Thyroid gland (tissue), 4 donors: ENCODE measurements around the gene CACNA1D. TPM values are rescaled to one million over a fixed set of nuclear protein-coding genes. Genes with fewer than 3 reads are reported as not detected.

Experiments
- DNase-seq, 2 donors: peaks; one replicate each; pipeline ENCODE4 v3.0.0-alpha.2; 2019
- H3K27ac ChIP-seq, 3 donors: fragments of 200-600 bp; sonication (generic); 1 replicate in 2 of 3; 2 replicates in 1 of 3; pipeline ENCODE4 v1.5.1; 2016 to 2019; ENCODE audit warnings: mild to moderate bottlenecking in 1 of 3, moderate library complexity in 1 of 3
- H3K27me3 ChIP-seq: fragments of 200-600 bp; sonication (generic); one replicate; pipeline ENCODE4 v1.5.1; 2019
- H3K36me3 ChIP-seq, 2 donors: fragments of 200-600 bp; sonication (generic); one replicate each; pipeline ENCODE4 v1.5.1; 2016 to 2019
- H3K4me1 ChIP-seq, 2 donors: fragments of 200-600 bp; sonication (generic); one replicate each; pipeline ENCODE4 v1.5.1; 2017 to 2019
- H3K4me3 ChIP-seq, 3 donors: fragments of 200-600 bp; sonication (generic); replicated peaks in 1 of 3; 1 replicate in 2 of 3; 2 replicates in 1 of 3; pipeline ENCODE4 v1.5.1; 2016; ENCODE audit warnings: mild to moderate bottlenecking in 1 of 3
- H3K9me3 ChIP-seq: fragments of 200-600 bp; sonication (generic); one replicate; pipeline ENCODE4 v1.5.1; 2017
- CTCF ChIP-seq, 6 experiments: fragments of 200-600 bp in 3 of 6; fragments of 450-650 bp in 3 of 6; sonication (generic) in 3 of 6; IDR thresholded peaks; one replicate each; pipeline ENCODE4 v1.5.1; 2016 to 2019; ENCODE audit warnings: antibody characterized with exemption in 6 of 6, mild to moderate bottlenecking in 2 of 6, inconsistent platforms in 1 of 6, moderate library complexity in 1 of 6
- POLR2A ChIP-seq, 2 donors: fragments of 450-650 bp; IDR thresholded peaks; one replicate each; pipeline ENCODE4 v1.6.1; 2017; ENCODE audit warnings: antibody characterized with exemption in 2 of 2, mild to moderate bottlenecking in 2 of 2, moderate library complexity in 1 of 2
- WGBS, 2 donors: methylation state at CpG; one replicate each; pipeline ENCODE4 v1.1.5; 2017; 5-methylcytosine and 5-hydroxymethylcytosine counted together
- intact Hi-C: fragments of 100-400 bp; cut with DNase I; formaldehyde crosslinking; loops from one replicate; pipeline ENCODE4 v1.15.1; 2023
- total RNA-seq, 4 donors: library from RNA; depleted of rRNA; stranded (reverse); fragments of >200 nt; gene quantifications; one replicate each; pipeline ENCODE4 v1.2.3, GENCODE V29; 2016

Gene CACNA1D
- total RNA-seq, 4 donors from 2014 or later = 7.1 to 46.1 (median 27.3) TPM

DNA sequence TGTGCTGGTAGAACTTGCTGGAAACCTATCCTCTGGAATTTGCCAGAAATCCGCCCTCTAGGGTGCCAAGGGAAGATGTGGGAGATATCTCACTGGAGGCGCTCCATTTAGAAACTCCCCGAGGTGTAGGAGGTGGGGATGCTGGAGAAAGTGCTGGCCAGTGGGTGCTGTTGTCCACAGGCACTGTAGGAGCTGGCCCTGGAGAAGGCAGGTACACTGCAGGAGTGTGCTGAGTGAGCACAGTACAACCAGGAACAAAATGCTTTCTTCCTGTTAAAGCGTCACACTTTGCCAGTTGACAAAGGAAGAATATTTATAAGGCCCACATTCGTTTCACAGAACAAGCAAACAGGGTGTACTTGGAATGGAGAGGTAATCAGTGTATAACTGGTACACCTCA, 119.9 kb downstream of the CACNA1D start:
- Histone ChIP-seq H3K27me3 (no peaks in the 10 kb centered on the region), H3K4me1 (peaks cover 0 to 7% of the 10 kb centered on the region in 2 donors), H3K27ac (no peak overlapping the region), H3K9me3 (no peaks in the 10 kb centered on the region), H3K4me3 (no peak overlapping the region), H3K36me3 (no peaks in the 10 kb centered on the region)
- intact Hi-C loops = no loop called here
- 87 to 94% methylated on average over 5 of the region's 5 CpGs for WGBS, 2 donors
- DNase-seq = no peak
- no peak for TF ChIP-seq CTCF (IDR thresholded peaks at IDR 0.05)
- TF ChIP-seq POLR2A (IDR thresholded peaks at IDR 0.05) = no peak

DNA sequence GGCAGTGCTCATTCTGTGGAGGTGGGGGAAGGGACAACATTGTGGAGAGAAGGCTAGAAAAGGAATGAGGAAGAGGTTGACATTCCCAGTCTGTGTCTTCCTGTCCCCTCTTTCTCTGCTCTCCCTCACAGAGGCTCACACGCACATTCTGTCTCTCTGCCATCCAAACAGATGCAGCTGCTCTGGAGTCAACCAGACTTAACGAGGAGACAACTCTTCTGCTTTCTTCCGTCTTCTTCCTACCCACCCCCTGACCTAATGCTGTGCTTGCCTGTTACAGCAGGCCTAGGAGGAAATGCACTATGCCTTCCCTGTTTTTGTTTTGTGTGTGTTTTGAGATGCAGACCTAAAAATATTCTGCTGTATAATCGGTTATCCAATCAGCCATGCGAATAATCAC, 121.9 kb downstream of the CACNA1D start:
- H3K4me3 ChIP-seq = no peak overlapping the region
- no peaks in the 10 kb centered on the region for H3K27me3 ChIP-seq
- H3K4me1 ChIP-seq = peaks cover 0 to 7% of the 10 kb centered on the region in 2 donors
- H3K27ac ChIP-seq = no peak overlapping the region
- no peaks in the 10 kb centered on the region for H3K36me3 ChIP-seq
- no peak for DNase-seq
- WGBS, 2 donors = 67 to 70% methylated on average over 5 of the region's 5 CpGs
- intact Hi-C loops = no loop called here
- TF ChIP-seq CTCF (IDR thresholded peaks at IDR 0.05) (no peak), POLR2A (IDR thresholded peaks at IDR 0.05) (no peak)
- H3K9me3 ChIP-seq = no peaks in the 10 kb centered on the region

GRCh38 chr3:53616971-53617892, 122.8 kb downstream of the CACNA1D start:
- no peak for TF ChIP-seq POLR2A (IDR thresholded peaks at IDR 0.05)
- TF ChIP-seq CTCF (IDR thresholded peaks at IDR 0.05) = no peak
- Histone ChIP-seq H3K27me3 (no peaks in the 10 kb centered on the region), H3K36me3 (no peaks in the 10 kb centered on the region), H3K4me3 (no peak overlapping the region), H3K4me1 (peaks cover 0 to 7% of the 10 kb centered on the region in 2 donors), H3K9me3 (no peaks in the 10 kb centered on the region), H3K27ac (no peak overlapping the region)
- DNase-seq = no peak
- intact Hi-C loops = no loop called here
- WGBS, 2 donors = 84 to 95% methylated on average over 7 of the region's 7 CpGs

DNA sequence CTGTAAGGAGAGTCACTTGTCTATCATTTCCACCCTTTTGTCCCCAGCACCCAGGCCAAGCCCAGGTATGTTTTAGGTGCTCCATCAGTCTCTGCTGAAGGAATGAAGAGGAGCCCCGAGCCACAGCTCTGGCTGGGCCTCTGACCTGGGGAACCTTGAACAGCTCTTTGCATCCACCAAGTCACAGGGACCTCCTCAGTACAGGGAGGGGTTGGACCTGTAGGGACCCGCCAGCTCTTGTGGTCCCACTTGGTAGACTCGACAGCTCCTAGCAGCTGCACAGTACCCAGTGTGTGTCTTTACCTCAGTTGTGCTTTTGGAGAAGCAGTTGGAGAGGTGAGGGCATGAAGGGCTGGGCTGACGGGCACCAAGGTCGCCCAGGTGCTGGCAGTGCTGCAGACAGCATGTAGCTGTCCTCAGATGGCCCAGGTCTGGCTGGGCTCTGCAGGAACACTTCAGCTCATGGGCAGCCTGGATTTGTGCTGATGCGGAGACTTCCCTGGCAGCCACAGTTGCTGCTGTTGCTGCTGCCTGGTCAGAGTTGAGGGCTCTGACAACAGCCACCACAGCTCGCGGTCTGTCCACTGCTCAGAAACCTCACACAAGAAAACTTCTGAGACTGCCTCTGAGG, 123.6 kb downstream of the CACNA1D start:
- WGBS, 2 donors = 68 to 86% methylated on average over 3 to 8 of the region's 8 CpGs

More for the DNA sequence above, 123.6 kb downstream of the CACNA1D start:
- intact Hi-C loops = no loop called here
- peak; percentile 64 to 73 for DNase-seq
- no peaks in the 10 kb centered on the region for H3K9me3 ChIP-seq
- peaks cover 0 to 7% of the 10 kb centered on the region in 2 donors for H3K4me1 ChIP-seq
- no peak overlapping the region for H3K4me3 ChIP-seq
- H3K27ac ChIP-seq = no peak overlapping the region
- H3K36me3 ChIP-seq = no peaks in the 10 kb centered on the region
- TF ChIP-seq CTCF (IDR thresholded peaks at IDR 0.05) (no peak), POLR2A (IDR thresholded peaks at IDR 0.05) (no peak)
- H3K27me3 ChIP-seq = no peaks in the 10 kb centered on the region
